Type B pancreatic cell (in vitro differentiated cells): ENCODE data around the gene NEO1. TPM values are rescaled to one million over a fixed set of nuclear protein-coding genes. Genes with fewer than 3 reads are reported as not detected.

ENCODE experiments used
- DNase-seq: peaks from one replicate; pipeline ENCODE4 v3.0.0; 2021; ENCODE audit warnings: mixed read lengths; ENCODE audit not compliant: unreplicated experiment; ENCODE audit errors: extremely low spot score
- H3K27ac Mint-ChIP-seq: 2 replicates; pipeline ENCODE4 v1.8.0; 2021; ENCODE audit warnings: mild to moderate bottlenecking, mixed read lengths
- H3K27me3 Mint-ChIP-seq: 2 replicates; pipeline ENCODE4 v1.8.0; 2021; ENCODE audit warnings: mixed read lengths
- H3K36me3 Mint-ChIP-seq: 2 replicates; pipeline ENCODE4 v1.8.0; 2021; ENCODE audit warnings: mixed read lengths
- H3K4me1 Mint-ChIP-seq: one replicate; pipeline ENCODE4 v1.8.0; 2021; ENCODE audit warnings: mixed read lengths; ENCODE audit not compliant: unreplicated experiment
- H3K4me3 Mint-ChIP-seq: 2 replicates; pipeline ENCODE4 v1.8.0; 2021; ENCODE audit warnings: mild to moderate bottlenecking, mixed read lengths
- H3K9me3 Mint-ChIP-seq: 2 replicates; pipeline ENCODE4 v1.8.0; 2021; ENCODE audit warnings: mixed read lengths
- CTCF ChIP-seq: fragments of 200-600 bp; sonication (generic); conservative IDR thresholded peaks from 2 replicates; pipeline ENCODE4 v1.5.0; 2021; ENCODE audit warnings: antibody characterized with exemption, mild to moderate bottlenecking
- total RNA-seq: library from RNA; stranded (reverse); gene quantifications from 2 replicates; pipeline ENCODE4 v1.2.1, GENCODE V29; 2021; ENCODE audit warnings: low replicate concordance

NEO1 gene
- total RNA-seq, 1 donor from 2014 or later: 94.7 TPM

GRCh38 chr15:73079565-73079964 is 27.3 kb downstream of the NEO1 start:
- no peak for DNase-seq
- TF ChIP-seq CTCF: no peak
- peaks cover 21% of the 10 kb centered on the region for H3K4me1 Mint-ChIP-seq
- no peaks in the 10 kb centered on the region for H3K27me3 Mint-ChIP-seq
- no peaks in the 10 kb centered on the region for H3K36me3 Mint-ChIP-seq
- no peak overlapping the region for H3K27ac Mint-ChIP-seq
- H3K9me3 Mint-ChIP-seq: no peaks in the 10 kb centered on the region
- H3K4me3 Mint-ChIP-seq: no peak overlapping the region

GRCh38 chr15:73081321-73081958 is 29.2 kb downstream of the NEO1 start:
- Mint-ChIP-seq H3K9me3 (no peaks in the 10 kb centered on the region), H3K27ac (no peak overlapping the region), H3K4me3 (no peak overlapping the region), H3K4me1 (peaks cover 19% of the 10 kb centered on the region), H3K36me3 (no peaks in the 10 kb centered on the region), H3K27me3 (no peaks in the 10 kb centered on the region)
- DNase-seq: no peak
- peak; percentile 82 for TF ChIP-seq CTCF

- Mint-ChIP-seq H3K27ac (no peak overlapping the region), H3K4me1 (peaks cover 17% of the 10 kb centered on the region), H3K9me3 (no peaks in the 10 kb centered on the region), H3K27me3 (no peaks in the 10 kb centered on the region), H3K36me3 (no peaks in the 10 kb centered on the region), H3K4me3 (no peak overlapping the region)
- DNase-seq: no peak
- no peak for TF ChIP-seq CTCF
Measured at GRCh38 chr15:73082812-73083211, 30.5 kb downstream of the NEO1 start.

GRCh38 chr15:73087098-73087497 is 34.8 kb downstream of the NEO1 start:
- H3K27me3 Mint-ChIP-seq: no peaks in the 10 kb centered on the region
- DNase-seq: no peak
- no peak overlapping the region for H3K4me3 Mint-ChIP-seq
- no peaks in the 10 kb centered on the region for H3K36me3 Mint-ChIP-seq
- no peaks in the 10 kb centered on the region for H3K4me1 Mint-ChIP-seq
- no peak overlapping the region for H3K27ac Mint-ChIP-seq
- no peaks in the 10 kb centered on the region for H3K9me3 Mint-ChIP-seq
- no peak for TF ChIP-seq CTCF

GRCh38 chr15:73105064-73105463 is 52.8 kb downstream of the NEO1 start:
- Mint-ChIP-seq H3K27me3 (no peaks in the 10 kb centered on the region), H3K27ac (no peak overlapping the region), H3K9me3 (no peaks in the 10 kb centered on the region)

More at GRCh38 chr15:73105064-73105463, 52.8 kb downstream of the NEO1 start:
- Mint-ChIP-seq H3K4me1 (peaks cover 4% of the 10 kb centered on the region), H3K36me3 (no peaks in the 10 kb centered on the region), H3K4me3 (no peak overlapping the region)
- TF ChIP-seq CTCF: no peak
- DNase-seq: no peak
